NOMO-1 treated with dmso at 0.1 percent for 144 hours (cell line): ENCODE results near the gene UVSSA.
"Not testable (repeated sequence)": the region's sequence is repeated elsewhere in the genome, so short reads cannot be mapped to it uniquely, and the experiment has no call there.

Experiments
- DNase-seq: peaks from one replicate; lab custom pipeline; 2025; ENCODE audit not compliant: unreplicated experiment; lab: John Stamatoyannopoulos, UW

The UVSSA gene

DNA sequence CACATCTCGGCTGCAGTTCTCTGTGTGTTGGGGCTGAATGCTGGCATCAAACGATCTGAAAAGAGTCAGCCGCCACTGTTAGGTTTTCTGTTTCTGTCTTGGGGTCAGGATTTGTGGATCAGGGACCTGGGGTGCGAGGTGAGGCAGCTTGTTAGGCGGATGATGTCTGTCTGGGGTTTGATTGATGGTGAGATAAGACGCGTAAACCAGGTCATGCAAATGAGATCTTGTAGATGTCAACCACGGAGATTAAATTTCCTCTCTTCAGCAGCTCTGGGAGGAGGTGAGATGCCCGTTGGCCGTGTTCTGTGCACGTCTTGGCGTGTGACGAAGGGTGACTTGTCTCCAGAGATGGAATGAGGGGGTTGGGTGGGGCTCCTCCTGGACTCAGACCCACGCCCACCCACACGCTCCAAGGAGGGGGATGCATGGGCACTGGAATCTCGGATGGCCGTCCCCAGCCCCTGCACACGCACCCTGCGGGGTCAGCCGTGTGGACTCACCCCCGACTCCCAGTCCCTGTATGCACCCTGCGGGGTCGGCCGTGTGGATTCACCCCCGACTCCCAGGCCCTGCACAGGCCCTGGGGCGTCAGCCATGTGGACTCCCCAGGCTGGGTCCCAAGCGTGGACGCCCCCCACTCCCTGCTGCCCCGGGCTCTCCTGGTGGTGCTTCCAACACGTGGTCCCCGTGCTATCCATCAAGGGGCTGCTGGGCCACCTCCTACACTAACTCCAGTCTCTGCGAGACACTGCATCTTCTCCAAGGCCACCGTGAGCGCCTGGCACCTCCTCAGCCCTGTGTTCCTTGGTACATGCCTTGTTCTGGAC is 16.0 kb upstream of the UVSSA start:
- no peak for DNase-seq

DNA sequence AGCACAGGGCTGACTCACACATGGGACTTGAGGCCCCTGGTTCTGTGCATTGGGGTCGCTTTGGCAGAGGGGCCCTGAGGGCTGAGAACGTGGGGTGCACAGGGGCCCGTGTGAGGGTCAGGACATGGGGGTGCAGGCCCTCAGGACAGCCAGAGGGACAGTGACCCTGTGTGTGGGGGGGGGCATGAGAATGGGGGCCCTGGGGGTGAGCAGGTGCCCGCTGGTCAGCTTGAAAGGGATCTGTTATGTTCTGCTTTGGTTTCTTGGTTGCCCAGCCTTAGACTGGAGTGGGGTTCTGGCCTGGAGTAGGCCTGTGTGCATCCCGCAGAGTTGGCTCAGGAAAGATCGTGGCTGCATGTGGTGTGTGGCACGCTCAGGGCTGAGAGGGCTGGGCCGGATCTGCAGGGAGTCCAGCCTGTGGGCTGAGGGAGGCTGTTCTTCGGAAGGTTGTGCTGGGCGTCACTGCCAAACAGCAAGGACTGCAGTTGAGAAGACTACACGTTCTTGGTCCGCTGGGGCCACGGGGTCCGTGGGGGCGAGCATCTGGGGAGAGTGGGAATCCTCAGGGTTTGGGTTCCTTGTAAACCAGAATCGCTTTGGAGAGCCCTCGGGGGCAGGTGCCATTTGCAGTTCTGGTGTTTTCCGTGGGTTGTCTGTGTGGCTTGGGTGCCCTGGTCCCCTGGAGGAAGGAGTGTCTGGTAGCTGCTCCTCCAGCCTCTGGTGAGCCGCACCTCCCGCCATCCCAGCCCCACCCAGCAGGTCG is 15.2 kb upstream of the UVSSA start:
- no peak for DNase-seq

DNA sequence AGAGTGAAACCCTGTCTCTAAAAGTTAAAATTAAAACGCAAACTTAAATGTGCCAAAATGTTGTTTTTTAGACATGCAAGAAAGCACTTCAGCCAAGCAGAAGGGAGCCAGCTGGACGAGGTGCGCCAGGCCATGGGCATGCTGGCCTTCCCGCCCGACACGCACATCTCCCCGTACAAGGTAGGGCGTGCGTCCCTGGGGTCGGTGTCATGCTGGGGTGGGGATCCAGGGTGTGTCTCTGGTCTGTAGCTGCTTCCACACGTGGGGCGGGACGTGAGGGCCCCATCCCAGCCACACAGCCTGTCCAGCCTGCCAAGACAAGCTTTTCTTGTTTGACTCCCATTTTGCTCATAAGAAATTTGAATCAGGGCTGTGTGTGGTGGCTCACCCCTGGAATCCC is 14.3 kb upstream of the UVSSA start:
- DNase-seq, result no peak

GRCh38 chr4:1333256-1333655 is 13.8 kb upstream of the UVSSA start:
- peak; percentile 70 for DNase-seq

DNA sequence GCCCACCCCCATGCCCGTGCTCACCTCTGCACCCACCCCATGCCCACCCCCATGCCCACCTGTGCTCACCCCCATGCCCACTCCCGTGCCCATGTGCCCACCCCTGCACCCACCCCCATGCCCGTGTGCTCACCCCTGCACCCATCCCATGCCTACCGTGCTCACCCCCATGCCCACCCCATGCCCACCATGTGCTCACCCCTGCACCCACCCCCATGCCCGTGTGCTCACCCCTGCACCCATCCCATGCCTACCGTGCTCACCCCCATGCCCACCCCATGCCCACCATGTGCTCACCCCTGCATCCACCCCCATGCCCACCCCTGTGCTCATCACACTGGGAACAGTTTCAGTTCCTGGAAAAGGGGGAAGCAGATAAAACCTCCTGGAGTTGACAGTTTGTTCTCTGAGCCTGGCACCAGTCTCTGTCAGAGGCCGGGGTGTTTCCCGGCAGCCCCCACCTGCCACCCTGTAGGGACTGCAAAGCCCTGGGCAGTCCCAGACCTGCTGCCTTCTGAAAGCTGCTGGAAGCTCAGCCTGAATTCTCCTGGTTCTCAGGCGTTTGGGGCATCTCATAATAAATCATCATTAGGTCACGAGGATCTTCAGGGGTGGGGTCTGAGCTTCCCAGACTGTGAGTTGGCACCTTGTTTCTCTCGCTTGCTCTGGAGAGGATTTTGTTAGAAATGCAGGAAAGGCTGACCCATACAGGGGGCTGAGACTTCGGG is 13.0 kb upstream of the UVSSA start:
- DNase-seq, result peak; percentile 39

- no peak for DNase-seq
Measured at GRCh38 chr4:1334579-1334895, 12.5 kb upstream of the UVSSA start.

GRCh38 chr4:1335193-1335883 is 11.7 kb upstream of the UVSSA start:
- DNase-seq, result not testable (repeated sequence)

DNA sequence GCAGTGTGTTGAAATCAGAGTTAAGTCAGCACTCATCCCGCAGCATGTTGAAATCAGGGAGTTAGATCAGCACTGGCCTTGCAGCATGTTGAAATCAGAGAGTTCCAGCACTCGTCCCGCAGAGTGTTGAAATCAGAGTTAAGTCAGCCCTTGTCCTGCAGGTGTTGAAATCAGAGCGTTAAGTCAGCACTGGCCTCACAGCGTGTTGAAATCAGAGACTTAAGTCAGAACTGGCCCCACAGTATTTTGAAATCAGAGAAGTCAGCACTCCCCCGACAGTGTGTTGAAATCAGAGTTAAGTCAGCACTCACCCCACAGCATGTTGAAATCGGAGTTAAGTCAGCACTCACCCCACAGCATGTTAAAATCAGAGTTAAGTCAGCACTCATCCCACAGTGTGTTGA is 10.9 kb upstream of the UVSSA start:
- DNase-seq, result peak; percentile 4

- no peak for DNase-seq
Measured at GRCh38 chr4:1337376-1337831, 9.6 kb upstream of the UVSSA start.

- DNase-seq, result no peak
Measured at GRCh38 chr4:1337951-1338751, 8.9 kb upstream of the UVSSA start.

- DNase-seq, result no peak
Measured at GRCh38 chr4:1338752-1339414, 8.1 kb upstream of the UVSSA start.

- no peak for DNase-seq
Measured at GRCh38 chr4:1339489-1339888, 7.5 kb upstream of the UVSSA start.

GRCh38 chr4:1340181-1340747 is 6.7 kb upstream of the UVSSA start:
- no peak for DNase-seq

GRCh38 chr4:1340861-1341260 is 6.1 kb upstream of the UVSSA start:
- no peak for DNase-seq

DNA sequence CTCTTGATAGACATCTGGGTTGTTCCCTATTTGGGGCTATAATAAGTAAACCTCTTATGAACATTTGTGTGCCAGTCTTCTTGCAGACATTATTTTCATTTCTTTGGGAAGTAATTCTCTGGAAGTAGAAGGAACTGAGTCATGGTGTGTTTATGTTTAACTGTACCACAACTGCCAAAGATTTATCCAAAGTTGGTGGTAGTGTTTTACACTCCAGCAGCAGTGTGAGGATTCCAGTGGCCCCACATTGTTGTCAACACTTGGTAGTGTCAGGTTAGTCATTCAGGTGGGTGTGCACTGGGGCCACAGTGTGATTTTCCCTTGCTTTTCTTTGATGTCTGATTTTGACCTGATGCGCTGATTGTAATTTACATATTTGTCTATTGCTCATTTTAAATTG is 5.0 kb upstream of the UVSSA start:
- DNase-seq, result no peak

DNA sequence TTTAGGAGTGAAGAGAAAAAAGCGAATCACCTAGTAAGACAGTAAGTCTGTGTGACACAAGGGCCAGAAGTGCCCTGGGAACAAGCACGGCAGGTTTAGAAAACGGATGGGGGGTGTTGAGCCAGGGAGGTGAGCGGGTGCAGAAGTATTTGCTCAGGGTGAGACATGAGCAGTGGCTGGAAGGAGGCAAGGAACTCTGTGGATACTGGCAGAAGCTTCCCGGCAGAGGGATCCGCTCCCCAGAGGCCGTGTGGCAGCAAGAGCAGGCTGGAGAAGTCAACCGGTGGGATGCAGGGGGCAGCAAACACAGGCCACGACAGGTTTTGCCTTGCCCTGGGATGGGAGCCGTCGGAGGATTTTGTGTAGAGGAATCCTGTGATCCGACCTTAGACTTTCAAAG is 2.3 kb upstream of the UVSSA start:
- no peak for DNase-seq

- DNase-seq, result peak; percentile 34
Measured at GRCh38 chr4:1345903-1346780, 866 bp upstream of the UVSSA start.

- peak; percentile 56 for DNase-seq
Measured at GRCh38 chr4:1347410-1347864, 429 bp downstream of the UVSSA start.
